ENCODE results near the gene SH3BP5. TPM values are rescaled to one million over a fixed set of nuclear protein-coding genes. Genes with fewer than 3 reads are reported as not detected.

SH3BP5 gene
- total and polyA plus RNA-seq, 9 donors = 80.4 to 205 (median 142) TPM

GRCh38 chr3:15345066-15345607 is 12.8 kb upstream of the SH3BP5 start:
- H3K27ac ChIP-seq = no peak overlapping the region
- no peaks in the 10 kb centered on the region for H3K4me1 ChIP-seq (ENCODE audit: insufficient read depth)
- H3K9me3 ChIP-seq = no peaks in the 10 kb centered on the region
- no peaks in the 10 kb centered on the region for H3K36me3 ChIP-seq
- no peak for TF ChIP-seq EP300 (IDR thresholded peaks at IDR 0.05)
- TF ChIP-seq, protein P1, sequence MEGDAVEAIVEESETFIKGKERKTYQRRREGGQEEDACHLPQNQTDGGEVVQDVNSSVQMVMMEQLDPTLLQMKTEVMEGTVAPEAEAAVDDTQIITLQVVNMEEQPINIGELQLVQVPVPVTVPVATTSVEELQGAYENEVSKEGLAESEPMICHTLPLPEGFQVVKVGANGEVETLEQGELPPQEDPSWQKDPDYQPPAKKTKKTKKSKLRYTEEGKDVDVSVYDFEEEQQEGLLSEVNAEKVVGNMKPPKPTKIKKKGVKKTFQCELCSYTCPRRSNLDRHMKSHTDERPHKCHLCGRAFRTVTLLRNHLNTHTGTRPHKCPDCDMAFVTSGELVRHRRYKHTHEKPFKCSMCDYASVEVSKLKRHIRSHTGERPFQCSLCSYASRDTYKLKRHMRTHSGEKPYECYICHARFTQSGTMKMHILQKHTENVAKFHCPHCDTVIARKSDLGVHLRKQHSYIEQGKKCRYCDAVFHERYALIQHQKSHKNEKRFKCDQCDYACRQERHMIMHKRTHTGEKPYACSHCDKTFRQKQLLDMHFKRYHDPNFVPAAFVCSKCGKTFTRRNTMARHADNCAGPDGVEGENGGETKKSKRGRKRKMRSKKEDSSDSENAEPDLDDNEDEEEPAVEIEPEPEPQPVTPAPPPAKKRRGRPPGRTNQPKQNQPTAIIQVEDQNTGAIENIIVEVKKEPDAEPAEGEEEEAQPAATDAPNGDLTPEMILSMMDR (IDR thresholded peaks at IDR 0.05) = no peak
- TF ChIP-seq POLR2A (IDR thresholded peaks at IDR 0.05) = no peak
- intact Hi-C loops (cut with DNase I) = no loop called here
- H3K4me3 ChIP-seq = no peak overlapping the region
- H3K27me3 ChIP-seq = no peaks in the 10 kb centered on the region
- DNase-seq = no peak
- 72 to 78% (median 75%) methylated on average over 4 of the region's 4 CpGs for WGBS, 3 donors

DNA sequence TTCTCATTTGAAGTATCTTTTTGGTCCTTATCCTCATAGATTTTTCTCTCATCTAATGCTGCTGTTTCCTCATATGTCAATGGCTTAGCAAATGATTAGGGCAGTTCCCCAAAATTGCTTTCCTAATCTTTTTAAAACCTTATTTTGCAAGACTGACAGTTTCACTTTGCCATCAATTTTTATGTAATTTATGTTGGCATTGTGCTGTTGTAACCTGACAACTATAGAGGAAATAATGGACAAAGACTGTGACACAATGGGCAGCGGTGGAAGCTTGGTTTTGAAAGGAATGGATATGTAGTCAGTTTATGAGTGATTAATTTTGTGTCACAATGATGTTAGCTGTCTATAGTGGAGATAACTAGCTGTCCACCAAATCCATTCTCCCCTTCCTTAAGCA is 10.6 kb upstream of the SH3BP5 start:
- H3K9me3 ChIP-seq = no peaks in the 10 kb centered on the region
- no peaks in the 10 kb centered on the region for H3K27me3 ChIP-seq
- H3K4me3 ChIP-seq = no peak overlapping the region
- intact Hi-C loops (cut with DNase I) = no loop called here
- no peak for DNase-seq
- WGBS, 3 donors = 91 to 98% (median 91%) methylated on average over 1 of the region's 1 CpG
- no peak overlapping the region for H3K27ac ChIP-seq
- no peaks in the 10 kb centered on the region for H3K4me1 ChIP-seq (ENCODE audit: insufficient read depth)
- TF ChIP-seq POLR2A (IDR thresholded peaks at IDR 0.05) = no peak
- TF ChIP-seq, protein P1 (IDR thresholded peaks at IDR 0.05) = no peak
- TF ChIP-seq EP300 (IDR thresholded peaks at IDR 0.05) = no peak
- H3K36me3 ChIP-seq = no peaks in the 10 kb centered on the region

DNA sequence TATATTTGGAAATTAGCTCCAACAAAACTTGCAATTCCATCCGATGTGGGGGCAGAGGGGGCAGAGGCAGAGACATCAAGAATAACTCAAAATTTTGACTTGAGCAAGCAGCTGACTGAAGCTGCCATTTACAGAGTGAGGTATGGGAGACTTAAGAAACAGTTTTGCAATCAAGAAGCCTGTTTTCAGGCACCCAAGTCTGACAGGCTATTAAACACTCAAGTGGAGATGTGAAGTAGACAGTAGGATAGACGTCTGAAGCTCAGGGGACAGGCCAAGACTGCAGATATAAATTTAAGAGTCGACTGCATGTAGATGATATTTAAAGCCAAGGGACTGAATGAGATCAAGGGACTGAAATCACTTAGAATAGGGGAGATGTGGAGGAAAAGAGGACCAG is 9.9 kb upstream of the SH3BP5 start:
- no peak for DNase-seq
- 62 to 65% (median 63%) methylated on average over 3 of the region's 3 CpGs for WGBS, 3 donors
- TF ChIP-seq EP300 (IDR thresholded peaks at IDR 0.05) (no peak), POLR2A (IDR thresholded peaks at IDR 0.05) (no peak)
- TF ChIP-seq, protein P1 (IDR thresholded peaks at IDR 0.05) = no peak
- Histone ChIP-seq H3K36me3 (no peaks in the 10 kb centered on the region), H3K4me3 (no peak overlapping the region), H3K27me3 (no peaks in the 10 kb centered on the region), H3K4me1 (ENCODE audit: insufficient read depth) (no peaks in the 10 kb centered on the region), H3K27ac (no peak overlapping the region), H3K9me3 (no peaks in the 10 kb centered on the region)
- intact Hi-C loops (cut with DNase I) = no loop called here

DNA sequence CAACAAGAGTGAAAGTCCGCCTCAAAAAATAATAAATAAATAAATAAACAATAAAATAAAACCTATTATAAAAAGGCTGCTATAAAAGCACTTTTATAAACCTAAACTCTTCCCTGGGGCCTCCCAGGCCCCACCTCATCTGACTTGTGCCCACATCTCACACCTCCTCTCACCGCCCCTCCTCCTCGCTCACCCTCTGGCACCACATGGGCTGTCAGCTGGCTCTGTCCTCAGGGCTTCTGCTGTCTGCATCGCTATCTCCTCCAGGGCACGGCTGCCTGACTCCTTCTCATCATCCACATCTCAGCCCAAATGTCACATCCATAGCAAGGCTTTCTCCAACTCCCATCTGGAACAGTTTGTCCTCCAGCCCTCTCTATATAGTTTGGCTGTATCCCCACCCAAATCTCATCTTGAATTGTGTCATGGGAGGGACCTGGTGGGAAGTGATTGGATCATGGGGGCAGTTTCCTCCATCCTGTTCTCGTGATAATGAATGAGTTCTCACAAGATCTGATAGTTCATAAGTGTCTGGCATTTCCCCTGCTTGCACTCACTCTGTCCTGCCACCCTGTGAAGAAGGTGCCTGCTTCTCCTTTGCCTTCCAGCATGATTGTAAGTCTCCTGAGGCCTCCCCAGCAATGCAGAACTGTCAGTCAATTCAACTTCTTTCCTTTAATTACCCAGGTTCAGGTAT is 8.8 kb upstream of the SH3BP5 start:
- H3K9me3 ChIP-seq = no peaks in the 10 kb centered on the region
- TF ChIP-seq, protein P1 (IDR thresholded peaks at IDR 0.05) = no peak
- TF ChIP-seq POLR2A (IDR thresholded peaks at IDR 0.05) (no peak), EP300 (IDR thresholded peaks at IDR 0.05) (no peak)
- intact Hi-C loops (cut with DNase I) = no loop called here
- H3K4me3 ChIP-seq = no peak overlapping the region
- no peaks in the 10 kb centered on the region for H3K27me3 ChIP-seq
- no peaks in the 10 kb centered on the region for H3K4me1 ChIP-seq (ENCODE audit: insufficient read depth)
- H3K27ac ChIP-seq = no peak overlapping the region
- 82 to 85% (median 85%) methylated on average over 6 of the region's 6 CpGs for WGBS, 3 donors
- no peak for DNase-seq
- no peaks in the 10 kb centered on the region for H3K36me3 ChIP-seq
